DOHH2 (cell line): Measurements from ENCODE around the gene RBMS3.

Experiments used
- CTCF ChIP-seq: fragments of 200-600 bp; sonication (generic); IDR thresholded peaks from one replicate; pipeline ENCODE4 v1.5.1; 2014; ENCODE audit warnings: antibody characterized with exemption, mild to moderate bottlenecking, low read depth, low read length; ENCODE audit not compliant: poor library complexity, severe bottlenecking
- EZH2phosphoT487 ChIP-seq: fragments of 200-600 bp; sonication (generic); IDR thresholded peaks from 2 replicates; pipeline ENCODE4 v1.6.1; 2017; ENCODE audit warnings: borderline replicate concordance, mild to moderate bottlenecking, antibody characterized with exemption, low read length, moderate library complexity, mixed read lengths

DNA sequence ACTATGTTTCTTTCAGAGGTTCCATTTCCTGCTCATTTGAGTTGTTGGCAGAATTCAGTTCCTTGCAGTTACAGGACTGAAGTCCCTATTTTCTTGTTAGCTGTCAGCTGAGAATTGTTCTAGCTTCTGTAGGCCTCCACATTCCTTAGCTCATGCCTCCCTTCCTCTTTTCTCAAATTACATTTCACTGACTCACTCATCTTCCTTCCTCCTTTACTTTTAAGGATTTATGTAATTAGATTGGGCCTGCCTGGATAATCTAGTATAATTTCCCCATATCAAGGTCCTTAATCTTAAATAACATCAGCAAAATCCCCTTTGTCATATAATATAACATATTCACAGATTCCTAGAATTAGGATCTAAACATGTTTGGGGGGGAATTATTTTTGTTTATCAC lies 40.6 kb upstream of the RBMS3 start:
- TF ChIP-seq CTCF (no peak), EZH2phosphoT487 (no peak)
